CD4-positive, alpha-beta T cell treated with Interleukin-6 at 100 ng/mL for 8 hours (primary cell): ENCODE measurements around the gene MOSPD2.

ENCODE experiments used
- DNase-seq: peaks from one replicate; pipeline ENCODE4 v3.0.0-alpha.2; 2020; ENCODE audit warnings: mixed read lengths, low spot score

Gene MOSPD2

DNA sequence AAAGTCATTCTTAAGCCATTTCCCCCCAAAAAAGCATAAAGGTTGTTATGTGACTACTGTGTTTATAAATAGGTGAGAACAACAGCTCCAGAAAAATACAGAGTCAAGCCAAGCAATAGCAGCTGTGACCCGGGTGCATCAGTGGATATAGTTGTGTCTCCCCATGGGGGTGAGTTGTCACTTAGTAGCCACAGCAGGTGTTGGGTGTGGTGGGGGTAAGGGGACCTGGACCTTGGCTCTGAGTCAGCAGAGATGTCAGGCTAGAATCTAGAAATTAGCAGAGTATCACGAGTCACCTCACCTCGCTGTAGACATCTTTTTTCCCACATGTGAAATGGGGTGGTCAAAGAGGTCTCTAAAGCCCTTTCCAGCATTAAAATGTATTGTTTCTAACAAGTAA is 42.4 kb downstream of the MOSPD2 start:
- no peak for DNase-seq

DNA sequence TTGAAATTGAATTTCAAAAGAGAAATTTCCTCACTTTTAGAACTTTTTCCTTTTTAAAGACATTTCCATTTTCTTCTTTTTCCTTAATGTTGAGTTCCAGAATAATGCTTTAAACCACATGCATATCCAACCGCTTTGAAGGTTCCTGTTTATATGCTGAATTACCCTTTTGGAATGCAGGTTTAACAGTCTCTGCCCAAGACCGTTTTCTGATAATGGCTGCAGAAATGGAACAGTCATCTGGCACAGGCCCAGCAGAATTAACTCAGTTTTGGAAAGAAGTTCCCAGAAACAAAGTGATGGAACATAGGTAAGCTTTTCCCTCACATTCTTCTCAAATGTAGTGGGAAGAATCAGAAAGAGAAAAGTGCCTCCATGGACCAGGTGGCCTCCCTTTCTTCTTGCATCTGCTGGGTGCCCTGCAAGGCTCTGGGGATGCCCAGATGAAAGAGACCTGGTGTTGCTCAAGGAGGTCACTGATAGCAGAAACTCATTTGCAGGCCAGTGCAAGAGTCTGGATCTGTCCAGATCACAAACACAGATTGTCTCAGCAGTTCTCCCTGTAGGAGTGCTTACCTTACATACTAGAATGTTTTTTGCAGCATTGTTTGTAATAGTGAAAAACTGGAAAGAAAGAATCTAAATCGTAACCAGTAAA is 42.9 kb downstream of the MOSPD2 start:
- no peak for DNase-seq

DNA sequence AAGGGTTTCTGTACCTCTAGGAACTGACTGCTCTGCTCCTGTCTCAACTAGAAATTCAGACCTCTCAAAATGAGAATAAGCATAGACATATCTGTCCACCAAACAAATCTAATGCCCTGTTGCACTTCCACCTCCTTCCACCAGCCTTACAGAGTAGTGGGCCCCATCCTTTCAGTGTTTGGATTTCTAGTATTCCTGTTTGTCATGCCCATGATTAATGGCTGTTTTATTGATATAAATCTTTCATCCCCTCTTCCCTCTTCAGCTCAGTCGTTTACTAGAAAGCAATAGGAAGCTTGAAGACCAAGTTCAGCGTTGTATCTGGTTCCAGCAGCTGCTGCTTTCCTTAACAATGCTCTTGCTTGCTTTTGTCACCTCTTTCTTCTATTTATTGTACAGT is 46.2 kb downstream of the MOSPD2 start:
- no peak for DNase-seq

DNA sequence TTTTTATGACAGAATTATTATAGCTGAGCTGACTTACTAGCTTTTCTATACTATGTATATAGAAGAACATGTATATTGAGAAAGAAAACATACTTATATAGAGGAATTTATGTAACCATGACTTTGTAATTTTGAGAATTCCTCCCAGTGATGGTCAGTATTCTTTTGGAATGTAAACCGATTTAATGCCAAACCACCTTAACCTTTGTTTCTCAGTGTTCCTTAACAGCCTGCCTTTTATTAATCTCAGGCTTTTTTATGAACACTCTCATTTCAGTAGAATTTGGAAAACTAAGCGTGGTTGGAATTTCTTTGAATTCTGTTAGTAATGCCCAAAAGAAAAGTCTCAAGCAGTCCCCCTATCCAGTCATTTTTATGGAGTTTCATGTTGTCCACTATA is 47.0 kb downstream of the MOSPD2 start:
- DNase-seq, result no peak

DNA sequence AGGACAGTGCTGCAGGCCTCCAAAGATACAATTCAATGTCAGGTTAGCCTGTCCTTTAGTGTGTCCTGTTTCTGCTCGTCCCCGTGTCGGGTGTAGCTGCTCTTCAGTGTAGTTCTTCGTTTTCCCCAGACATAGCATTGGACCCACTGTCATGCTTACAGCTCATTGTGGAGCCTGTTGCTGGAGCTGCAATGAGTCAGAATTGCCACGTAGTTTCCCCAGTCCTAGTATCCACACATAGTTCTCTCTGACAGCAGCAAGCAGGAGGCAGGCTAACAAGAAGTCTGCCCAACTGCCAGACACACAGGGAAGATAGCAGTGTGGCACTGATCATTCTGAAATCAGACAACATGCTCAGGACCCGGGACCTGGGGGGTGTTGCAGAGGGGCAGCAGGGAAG is 49.2 kb downstream of the MOSPD2 start:
- DNase-seq, result no peak

DNA sequence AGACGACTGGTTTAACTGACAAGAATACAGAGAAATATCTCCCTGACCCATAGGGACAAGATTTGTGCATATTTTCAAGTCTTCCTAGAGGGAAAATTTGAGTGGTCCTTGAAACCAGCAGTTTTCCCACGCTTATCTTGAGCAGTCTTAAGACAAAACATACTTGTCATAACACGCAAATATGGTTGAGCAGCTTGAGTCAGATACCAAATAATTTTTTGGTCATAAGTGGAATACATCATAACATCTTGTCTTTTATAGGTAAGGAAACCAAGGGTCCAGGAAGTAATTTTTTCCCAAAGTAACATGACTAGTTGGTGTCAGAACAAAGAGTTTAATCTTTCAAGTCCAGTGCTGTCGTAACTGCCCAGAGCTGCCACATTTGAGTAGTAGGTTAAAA is 50.5 kb downstream of the MOSPD2 start:
- DNase-seq, result no peak

DNA sequence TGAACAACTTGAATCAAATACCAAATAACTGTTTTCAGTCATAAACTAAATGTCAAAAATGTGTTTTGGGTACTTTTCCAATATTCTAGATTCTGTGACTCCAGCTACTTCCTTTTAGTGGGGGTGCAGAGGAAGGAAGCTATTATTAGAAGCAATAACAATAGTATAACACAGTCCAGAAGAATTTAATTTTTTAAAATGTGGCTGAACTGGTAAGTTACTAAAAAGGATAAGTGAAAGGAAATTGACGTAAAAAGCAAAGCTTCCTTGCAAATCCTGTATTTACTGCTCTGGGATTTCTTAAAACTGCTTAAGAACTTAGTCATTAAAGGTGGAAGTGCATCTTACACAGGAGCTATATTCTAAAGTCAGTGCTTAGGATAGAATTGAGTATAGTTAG is 53.2 kb downstream of the MOSPD2 start:
- DNase-seq, result no peak

DNA sequence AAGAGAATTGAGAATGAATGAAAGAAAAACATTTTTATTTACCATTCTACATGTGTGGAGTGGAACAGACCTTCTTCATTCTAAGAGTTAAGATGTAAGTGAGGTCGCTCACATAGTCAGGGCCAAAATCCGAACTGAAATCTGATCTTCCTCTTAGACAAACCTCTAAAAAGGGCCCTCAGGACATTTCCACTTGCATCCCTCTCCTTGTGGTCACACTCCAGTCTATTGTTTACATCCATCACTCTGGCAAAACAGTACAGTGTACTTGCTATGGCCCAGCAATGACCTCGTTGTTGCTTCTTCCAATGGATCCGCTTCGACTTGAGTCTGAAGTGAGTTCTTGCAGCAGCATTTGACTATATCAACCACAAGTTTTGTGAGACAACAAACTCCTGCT is 54.2 kb downstream of the MOSPD2 start:
- DNase-seq, result no peak

DNA sequence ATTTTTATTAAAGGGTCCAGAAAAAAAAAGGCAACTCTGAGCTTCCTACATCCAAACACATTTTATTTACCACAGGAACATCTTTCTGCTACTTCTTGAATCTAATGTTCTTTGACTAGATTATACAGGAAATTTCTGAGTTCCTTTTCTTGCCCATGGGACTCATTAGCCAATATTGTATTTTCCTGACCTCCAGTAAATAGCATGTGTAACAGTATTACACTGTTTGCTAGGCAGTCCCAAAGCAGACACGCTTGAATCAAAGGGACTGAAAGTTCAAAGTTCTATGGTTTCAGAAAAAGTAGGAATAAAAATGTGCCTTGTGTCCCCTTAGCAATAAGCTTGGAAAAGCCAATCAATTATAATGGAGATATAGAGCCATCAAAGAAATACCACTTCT is 57.4 kb downstream of the MOSPD2 start:
- DNase-seq, result no peak

DNA sequence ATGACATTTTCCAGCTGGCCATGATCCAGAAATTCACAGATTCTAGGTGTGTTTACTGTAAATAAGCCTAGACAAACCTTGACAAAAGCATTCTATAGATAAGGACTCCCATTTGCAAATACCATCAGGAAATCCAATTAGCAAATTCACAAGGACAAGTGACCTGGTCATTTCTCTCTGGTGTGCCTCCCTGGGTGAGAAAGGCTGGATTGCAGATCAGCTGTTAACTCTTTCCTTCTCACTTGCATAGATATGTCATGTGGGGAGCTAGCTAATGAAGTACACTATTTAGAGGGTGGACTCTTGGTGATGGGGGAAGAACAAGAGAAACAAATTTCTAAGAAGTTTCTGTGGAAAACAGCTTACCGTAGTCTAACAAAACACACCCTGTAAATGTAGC is 58.9 kb downstream of the MOSPD2 start:
- no peak for DNase-seq

DNA sequence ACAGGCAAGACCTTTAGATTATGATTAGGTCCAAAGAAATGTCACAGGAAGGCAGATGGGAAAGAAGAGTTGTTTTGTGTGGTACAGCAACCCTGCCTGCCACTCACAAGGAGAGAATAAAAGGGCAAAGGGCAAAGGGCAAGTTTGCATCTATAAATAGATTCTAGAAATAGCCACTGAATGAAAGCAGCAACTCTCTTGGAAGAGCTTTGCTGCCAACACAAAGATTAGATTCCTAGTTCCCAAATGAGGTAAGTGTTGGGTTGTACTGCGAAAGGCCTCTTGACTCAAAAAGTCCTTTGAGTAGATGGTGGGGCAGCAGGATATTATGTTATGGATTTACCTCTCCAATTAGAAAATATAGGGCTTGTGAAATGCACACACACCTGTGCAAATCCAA is 61.2 kb downstream of the MOSPD2 start:
- no peak for DNase-seq

DNA sequence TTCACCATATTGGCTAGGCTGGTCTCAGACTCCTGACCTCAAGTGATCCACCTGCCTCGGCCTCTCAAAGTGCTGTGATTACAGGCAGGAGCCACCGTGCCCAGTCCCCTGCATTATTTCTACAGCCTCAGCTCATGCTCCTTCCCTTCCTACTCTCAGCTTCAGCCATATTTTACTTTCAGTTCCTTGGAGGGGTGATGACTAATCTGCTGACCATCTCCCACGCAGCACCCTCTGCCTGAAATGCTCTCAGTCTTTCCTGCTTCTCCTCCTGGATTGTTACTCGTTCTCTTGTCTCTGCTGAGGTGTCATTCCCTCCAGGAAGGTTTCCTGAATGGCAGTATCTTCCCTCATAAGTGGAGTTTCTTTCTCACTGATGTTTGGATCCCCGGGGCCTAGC is 63.3 kb downstream of the MOSPD2 start:
- DNase-seq, result no peak

DNA sequence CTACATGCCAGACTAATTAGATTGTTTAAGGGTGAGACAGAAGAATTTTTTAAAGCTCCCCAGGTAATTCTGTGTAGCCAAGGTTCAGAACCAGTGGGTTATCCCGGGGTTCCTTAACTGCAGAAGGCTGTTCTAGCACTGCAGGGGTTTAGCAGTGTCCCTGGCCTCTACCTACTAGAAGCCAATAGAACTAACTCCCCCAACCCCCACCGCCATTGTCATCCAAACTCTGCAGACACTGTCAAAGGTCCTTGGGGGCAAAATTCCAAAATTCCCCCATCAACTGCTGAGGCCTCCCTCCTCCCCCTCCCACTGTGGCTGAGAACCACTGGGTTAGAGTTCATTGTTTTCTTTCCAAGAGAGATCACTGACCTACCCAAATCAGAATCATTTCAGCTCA is 66.4 kb downstream of the MOSPD2 start:
- no peak for DNase-seq

DNA sequence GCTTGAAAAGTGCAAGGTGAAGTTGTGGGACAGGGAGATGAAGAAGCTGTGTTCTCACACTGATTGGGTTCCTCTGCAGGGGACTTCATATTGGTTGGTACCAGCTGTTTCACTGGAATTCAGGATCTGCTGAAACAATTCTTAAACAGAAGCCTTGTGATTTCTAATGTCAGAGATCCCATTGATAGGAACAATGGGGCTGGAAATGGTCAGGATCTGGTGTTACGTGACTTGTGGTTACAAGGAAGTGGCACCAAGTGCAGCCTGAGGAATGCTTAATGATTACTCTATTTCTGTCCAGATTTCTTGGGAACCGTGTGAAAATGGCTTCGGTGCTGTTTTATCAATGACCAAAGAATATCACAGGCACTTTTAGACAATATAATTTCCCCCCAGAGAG is 68.1 kb downstream of the MOSPD2 start:
- DNase-seq, result no peak

DNA sequence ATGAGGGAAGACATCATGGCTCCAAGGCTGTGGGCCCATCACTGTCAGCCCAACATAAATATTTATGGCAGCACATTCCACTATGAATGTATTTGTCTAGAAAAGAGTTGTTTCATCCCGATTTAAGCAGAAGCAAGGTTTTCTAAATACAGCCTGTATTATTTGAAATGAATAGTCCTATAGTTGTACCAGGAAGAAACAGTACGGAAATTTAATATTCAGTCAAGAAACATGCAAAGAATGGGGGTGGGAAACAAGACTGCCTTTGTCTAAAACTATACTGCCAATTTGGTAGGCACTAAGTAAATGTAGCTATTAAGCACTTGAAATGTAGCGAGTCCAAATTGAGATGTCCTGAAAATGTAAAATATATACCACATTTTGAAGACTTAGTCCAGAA is 69.1 kb downstream of the MOSPD2 start:
- no peak for DNase-seq

DNA sequence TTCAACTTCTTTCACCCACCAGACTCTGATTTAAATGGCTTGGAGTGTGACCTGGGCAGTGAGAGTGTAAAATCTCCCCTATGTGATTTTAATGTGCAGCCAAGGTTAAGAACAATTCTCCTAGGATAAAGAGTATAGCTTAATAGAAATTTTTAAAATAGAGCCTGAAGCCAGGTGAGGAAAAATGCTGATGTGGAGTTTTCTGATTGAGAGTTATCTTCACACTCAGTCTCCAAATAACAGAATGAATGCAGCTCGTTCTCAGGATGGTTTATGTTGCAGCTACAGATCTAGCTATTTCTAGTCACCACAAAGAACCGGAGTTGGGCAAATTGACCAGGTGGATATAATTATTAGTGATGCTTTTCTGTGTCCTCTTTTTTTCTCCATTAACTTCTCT is 70.7 kb downstream of the MOSPD2 start:
- DNase-seq, result no peak

DNA sequence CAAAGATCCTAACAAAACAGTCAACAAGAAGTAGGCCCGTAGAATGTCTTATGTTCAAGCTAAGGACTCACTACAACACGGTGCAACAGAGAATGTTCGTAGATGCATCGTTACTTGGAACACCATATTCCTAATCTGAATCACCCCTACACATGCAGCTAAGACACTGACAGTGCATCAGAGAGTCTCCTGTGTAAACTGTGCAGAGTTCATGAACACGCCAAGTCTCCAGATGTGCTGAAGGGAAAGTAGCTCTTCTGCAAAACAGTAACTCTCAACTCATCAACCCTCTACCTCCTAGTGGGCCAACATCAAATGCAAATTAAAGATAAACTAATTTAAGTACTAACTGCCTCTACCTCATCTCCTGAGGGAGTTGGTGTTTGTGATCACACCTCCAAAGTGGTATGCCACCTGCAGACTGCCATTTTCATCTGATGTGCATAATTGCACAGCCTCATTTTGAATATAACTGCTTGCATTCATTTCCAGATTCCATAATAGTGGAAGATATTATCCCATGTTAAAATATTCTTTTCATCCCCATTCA is 73.5 kb downstream of the MOSPD2 start:
- DNase-seq, result no peak

DNA sequence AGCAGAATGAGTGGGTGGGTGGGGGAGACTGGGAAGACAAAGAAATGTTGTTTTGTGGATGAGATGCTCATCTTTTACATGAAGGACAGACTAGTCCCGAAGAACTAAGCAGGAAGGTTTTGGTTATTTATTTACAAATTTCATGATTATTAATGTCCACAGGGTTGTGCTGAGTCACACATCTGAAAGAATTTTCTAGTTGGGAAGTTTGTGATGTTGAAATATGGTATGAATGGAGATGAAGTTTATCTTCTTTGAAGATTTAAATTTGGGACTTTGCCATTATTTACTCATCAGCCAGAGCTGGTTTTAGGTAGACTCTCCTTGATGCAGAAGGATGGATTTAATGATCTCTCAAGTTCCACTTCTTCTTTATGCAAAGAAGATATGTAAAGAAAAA is 75.5 kb downstream of the MOSPD2 start:
- DNase-seq, result no peak

DNA sequence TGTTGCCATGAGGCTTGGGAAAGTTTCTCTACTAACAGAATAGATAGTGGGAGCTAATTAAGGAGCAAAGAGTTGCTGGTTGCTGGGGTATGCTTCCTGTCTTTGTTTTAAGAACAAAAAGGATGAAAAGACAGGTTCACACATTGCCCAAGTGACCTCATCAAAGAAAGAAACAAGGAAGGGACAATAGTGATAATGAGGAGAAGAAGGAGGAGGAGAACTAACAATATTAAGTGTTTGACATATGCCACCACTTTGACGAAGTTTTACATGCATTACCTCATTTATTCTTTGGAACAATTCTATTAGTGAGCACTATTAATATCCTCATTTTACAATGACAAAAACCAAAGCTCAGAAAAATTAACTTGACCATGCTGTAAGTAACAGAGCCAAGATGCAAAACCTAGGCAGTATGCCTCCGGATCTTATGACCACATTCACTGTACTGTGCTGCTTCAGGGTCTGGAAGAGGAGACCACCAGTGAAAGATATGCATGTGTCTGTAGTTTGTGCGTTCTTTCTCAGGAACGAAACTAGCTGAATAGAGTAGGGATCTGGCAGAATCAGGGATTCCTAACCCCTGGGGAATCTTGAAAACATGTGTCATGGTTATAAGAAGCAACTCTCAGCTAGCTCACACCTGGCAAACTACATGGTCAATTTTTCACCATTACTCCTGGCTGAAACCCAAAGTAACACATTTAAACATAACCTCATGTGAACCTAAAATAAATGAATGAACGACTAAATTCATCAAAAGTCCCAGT is 83.8 kb downstream of the MOSPD2 start:
- DNase-seq, result no peak

DNA sequence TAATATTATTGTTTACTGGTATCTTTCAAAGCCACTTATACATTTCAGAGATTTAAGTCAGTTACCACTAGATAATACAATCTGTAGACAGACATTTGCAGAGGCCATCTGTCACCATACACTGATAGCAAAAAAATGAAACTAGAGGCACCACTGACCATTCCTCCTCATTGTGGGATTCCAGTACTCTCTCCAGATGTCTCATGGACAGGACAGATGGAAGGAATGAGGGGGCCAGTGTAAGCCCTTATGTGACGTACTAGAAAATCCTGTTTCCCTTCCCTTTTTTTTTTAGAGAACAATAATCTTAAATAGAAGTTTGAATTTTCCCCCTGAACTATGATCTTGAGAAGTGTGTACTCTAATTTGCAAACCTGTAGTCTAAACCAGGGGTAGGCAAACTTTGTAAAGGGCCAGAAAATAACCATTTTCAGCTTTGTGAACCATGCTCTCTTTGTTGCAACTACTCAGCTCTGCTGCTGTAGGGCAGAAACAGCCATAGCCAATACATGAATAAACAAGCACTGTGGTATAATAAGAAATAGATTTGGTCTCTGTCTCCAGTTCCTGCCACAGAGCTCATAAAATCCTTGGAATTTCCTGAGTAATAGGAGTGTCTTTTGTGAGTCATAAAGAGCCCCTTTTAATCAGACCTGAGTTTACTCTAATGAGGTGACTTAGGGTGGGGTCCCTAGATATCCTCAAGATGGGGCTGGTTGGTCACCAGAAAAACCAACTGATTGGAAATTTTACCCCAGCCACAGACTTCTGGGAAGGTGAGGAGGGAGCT is 90.4 kb downstream of the MOSPD2 start:
- no peak for DNase-seq

DNA sequence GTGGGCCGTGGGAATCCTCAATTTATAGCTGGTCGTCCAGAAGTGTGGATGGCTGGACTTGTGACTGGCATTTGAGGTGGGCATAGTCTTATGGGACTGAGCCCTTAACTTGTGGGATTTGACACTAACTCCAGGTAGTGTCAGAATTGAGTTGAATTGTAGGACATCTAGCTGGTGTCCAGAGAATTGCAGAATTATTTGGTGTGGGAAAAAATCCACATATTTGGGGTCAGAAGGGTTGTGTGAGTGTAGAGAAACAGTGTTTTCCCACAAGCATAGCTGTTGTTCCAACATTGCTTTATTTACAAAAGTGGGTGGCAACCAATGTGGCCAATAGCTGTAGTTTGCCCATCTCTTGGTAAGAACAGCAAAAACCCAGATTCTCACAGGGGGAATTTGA is 91.3 kb downstream of the MOSPD2 start:
- DNase-seq, result no peak
